DND-41 (cell line): ENCODE data around the gene OPTC.

Experiments used
- ATAC-seq: fragments of 200-7000 bp; cut with Tn5 transposase; 3 replicates; pipeline ENCODE4 v1.9.1; 2021; ENCODE audit warnings: low read depth; ENCODE audit not compliant: insufficient read depth
- DNase-seq: peaks from one replicate; pipeline ENCODE4 v3.0.0-alpha.2; 2020
- H2AFZ ChIP-seq: 2 replicates; pipeline ENCODE4 v1.6.0; 2012; ENCODE audit warnings: low read depth, low read length
- H3K27ac ChIP-seq: 2 replicates; pipeline ENCODE4 v1.5.1; 2012; ENCODE audit warnings: low read length, inconsistent platforms
- H3K27me3 ChIP-seq: fragments of 200-600 bp; sonication (generic); 2 replicates; pipeline ENCODE4 v1.6.0; 2012; ENCODE audit warnings: low read length, mild to moderate bottlenecking, inconsistent platforms; ENCODE audit not compliant: insufficient read depth, poor library complexity
- H3K36me3 ChIP-seq: 2 replicates; pipeline ENCODE4 v1.5.1; 2012; ENCODE audit warnings: low read length, inconsistent platforms; ENCODE audit not compliant: insufficient read depth
- H3K4me1 ChIP-seq: 2 replicates; pipeline ENCODE4 v1.5.1; 2012; ENCODE audit warnings: mild to moderate bottlenecking, low read length; ENCODE audit not compliant: insufficient read depth
- H3K4me2 ChIP-seq: 2 replicates; pipeline ENCODE4 v1.6.0; 2012; ENCODE audit warnings: mild to moderate bottlenecking, moderate library complexity, low read length, inconsistent platforms; ENCODE audit not compliant: insufficient read depth
- H3K4me3 ChIP-seq, 2 experiments: fragments of 200-600 bp in 1 of 2; shearing (Covaris generic) in 1 of 2; 2 replicates each; pipeline ENCODE4 v1.5.1; 2012 to 2016; ENCODE audit warnings: inconsistent platforms in 2 of 2, low read length in 2 of 2, mild to moderate bottlenecking in 2 of 2, low read depth in 1 of 2, moderate library complexity in 1 of 2
- H3K79me2 ChIP-seq: 2 replicates; pipeline ENCODE4 v1.6.0; 2012; ENCODE audit warnings: low read length, inconsistent platforms; ENCODE audit not compliant: insufficient read depth
- H3K9ac ChIP-seq: 2 replicates; pipeline ENCODE4 v1.6.0; 2012; ENCODE audit warnings: low read depth, mild to moderate bottlenecking, inconsistent platforms, low read length, moderate library complexity
- H3K9me3 ChIP-seq: 2 replicates; pipeline ENCODE4 v1.5.1; 2012; ENCODE audit warnings: low read length, moderate library complexity, mild to moderate bottlenecking, inconsistent platforms; ENCODE audit not compliant: insufficient read depth, severe bottlenecking
- H4K20me1 ChIP-seq: 2 replicates; pipeline ENCODE4 v1.6.0; 2012; ENCODE audit warnings: low read length; ENCODE audit not compliant: insufficient read depth
- CTCF ChIP-seq: IDR thresholded peaks from 2 replicates; pipeline ENCODE4 v1.5.1; 2012; ENCODE audit warnings: borderline replicate concordance, low read length, moderate library complexity, mild to moderate bottlenecking; ENCODE audit not compliant: poor library complexity, severe bottlenecking; ENCODE audit errors: extremely low read depth
- EZH2 ChIP-seq: IDR thresholded peaks from 3 replicates; pipeline ENCODE4 v1.6.1; 2012; ENCODE audit warnings: borderline replicate concordance, low read depth, mild to moderate bottlenecking, moderate library complexity, low read length, inconsistent platforms; ENCODE audit not compliant: severe bottlenecking

OPTC gene

DNA sequence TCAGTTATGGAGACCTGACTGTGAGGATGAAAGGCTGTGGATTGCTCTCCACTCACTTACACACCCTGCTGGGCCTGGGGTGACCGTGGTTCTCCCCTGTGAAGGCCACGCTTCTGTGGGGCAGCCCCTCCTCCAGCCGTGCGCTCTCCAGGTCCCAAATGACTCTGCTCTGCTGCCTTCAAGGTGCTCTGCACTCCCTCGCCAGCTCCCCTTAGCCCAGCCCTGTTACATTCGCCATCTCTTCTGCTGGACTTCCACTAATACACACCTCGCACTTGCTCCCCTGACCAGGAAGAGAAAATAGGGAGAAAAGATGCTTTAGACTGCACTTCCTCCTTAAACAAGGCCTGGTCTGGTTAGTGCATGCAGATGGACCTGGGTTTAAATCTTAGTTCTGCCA, 24.6 kb downstream of the OPTC start:
- Histone ChIP-seq H3K79me2 (no peaks in the 10 kb centered on the region), H4K20me1 (no peaks in the 10 kb centered on the region), H2AFZ (no peak overlapping the region), H3K4me3 (no peak overlapping the region), H3K4me1 (no peaks in the 10 kb centered on the region), H3K9ac (no peak overlapping the region), H3K36me3 (no peaks in the 10 kb centered on the region), H3K27me3 (peaks cover 4% of the 10 kb centered on the region), H3K9me3 (no peaks in the 10 kb centered on the region), H3K4me2 (no peak overlapping the region), H3K27ac (no peak overlapping the region)
- no peak for ATAC-seq
- TF ChIP-seq CTCF (no peak), EZH2 (no peak)
- DNase-seq = no peak

GRCh38 chr1:203519053-203519840, 25.3 kb downstream of the OPTC start:
- Histone ChIP-seq H2AFZ (no peak overlapping the region), H3K79me2 (no peaks in the 10 kb centered on the region), H3K27me3 (peaks cover 4% of the 10 kb centered on the region), H3K27ac (no peak overlapping the region), H3K4me3 (no peak overlapping the region), H4K20me1 (no peaks in the 10 kb centered on the region), H3K9me3 (no peaks in the 10 kb centered on the region), H3K4me1 (no peaks in the 10 kb centered on the region), H3K4me2 (no peak overlapping the region), H3K36me3 (no peaks in the 10 kb centered on the region), H3K9ac (no peak overlapping the region)
- no peak for DNase-seq
- TF ChIP-seq CTCF = no peak
- no peak for TF ChIP-seq EZH2
- no peak for ATAC-seq

- no peak overlapping the region for H3K9ac ChIP-seq
- DNase-seq (no peak), ATAC-seq (no peak)
- H2AFZ ChIP-seq = no peak overlapping the region
- H3K27ac ChIP-seq = no peak overlapping the region
- H3K4me2 ChIP-seq = no peak overlapping the region
- H3K27me3 ChIP-seq = peaks cover 4% of the 10 kb centered on the region
- H3K4me1 ChIP-seq = no peaks in the 10 kb centered on the region
- no peaks in the 10 kb centered on the region for H3K9me3 ChIP-seq
- no peak overlapping the region for H3K4me3 ChIP-seq
- H3K79me2 ChIP-seq = no peaks in the 10 kb centered on the region
- TF ChIP-seq CTCF = no peak
- no peak for TF ChIP-seq EZH2
- no peaks in the 10 kb centered on the region for H4K20me1 ChIP-seq
- no peaks in the 10 kb centered on the region for H3K36me3 ChIP-seq
These were observed 25.9 kb downstream of the OPTC start for GRCh38 chr1:203519896-203520295.

- H3K79me2 ChIP-seq = no peaks in the 10 kb centered on the region
- no peaks in the 10 kb centered on the region for H3K9me3 ChIP-seq
- DNase-seq (no peak), ATAC-seq (no peak)
- no peak overlapping the region for H3K4me3 ChIP-seq
- TF ChIP-seq EZH2 = no peak
- TF ChIP-seq CTCF = no peak
- H3K9ac ChIP-seq = no peak overlapping the region
- peaks cover under 1% of the 10 kb centered on the region for H3K27me3 ChIP-seq
- no peaks in the 10 kb centered on the region for H4K20me1 ChIP-seq
- no peak overlapping the region for H3K4me2 ChIP-seq
- H3K4me1 ChIP-seq = no peaks in the 10 kb centered on the region
- no peaks in the 10 kb centered on the region for H3K36me3 ChIP-seq
- H3K27ac ChIP-seq = no peak overlapping the region
- H2AFZ ChIP-seq = no peak overlapping the region
These were observed 26.4 kb downstream of the OPTC start for GRCh38 chr1:203520315-203520714.
